Body of pancreas (tissue), 4 donors: ENCODE measurements around the gene ZBTB16. TPM values are rescaled to one million over a fixed set of nuclear protein-coding genes. Genes with fewer than 3 reads are reported as not detected.

ENCODE experiments used
- ATAC-seq: fragments of 150-250 bp; one replicate; pipeline ENCODE4 v1.9.1; 2016
- DNase-seq, 4 donors: peaks; one replicate each; pipeline ENCODE4 v3.0.0-alpha.2; 2019
- H3K27ac ChIP-seq, 4 donors: fragments of 200-600 bp; sonication (generic); 1 replicate in 3 of 4; 2 replicates in 1 of 4; pipeline versions ENCODE4 v1.5.1 to v1.6.1; 2016 to 2019; ENCODE audit warnings: mild to moderate bottlenecking in 1 of 4, mixed read lengths in 1 of 4, moderate library complexity in 1 of 4
- H3K27me3 ChIP-seq, 2 donors: fragments of 200-600 bp; sonication (generic); one replicate each; pipeline ENCODE4 v1.6.0; 2016; ENCODE audit warnings: mild to moderate bottlenecking in 1 of 2
- H3K36me3 ChIP-seq, 2 donors: fragments of 200-600 bp; sonication (generic); replicated peaks in 1 of 2; 2 replicates each; pipeline ENCODE4 v1.5.1; 2016; ENCODE audit warnings: low read depth in 2 of 2; ENCODE audit not compliant: insufficient read depth in 1 of 2
- H3K4me1 ChIP-seq: fragments of 200-600 bp; sonication (generic); one replicate; pipeline ENCODE4 v1.6.0; 2016
- H3K4me3 ChIP-seq, 2 donors: fragments of 200-600 bp; sonication (generic); 1 replicate in 1 of 2; 2 replicates in 1 of 2; pipeline ENCODE4 v1.5.1; 2016 to 2019
- H3K9me3 ChIP-seq, 3 donors: fragments of 200-600 bp; sonication (generic); 1 replicate in 2 of 3; 2 replicates in 1 of 3; pipeline ENCODE4 v1.5.1; 2016
- CTCF ChIP-seq, 7 experiments: fragments of 450-650 bp in 4 of 7; fragments of 200-600 bp in 3 of 7; sonication (generic) in 3 of 7; IDR thresholded peaks; one replicate each; pipeline ENCODE4 v1.5.1; 2016 to 2019; ENCODE audit warnings: antibody characterized with exemption in 7 of 7
- POLR2A ChIP-seq, 3 donors: fragments of 450-650 bp; IDR thresholded peaks; one replicate each; pipeline ENCODE4 v1.6.1; 2016; ENCODE audit warnings: antibody characterized with exemption in 3 of 3, mild to moderate bottlenecking in 2 of 3
- WGBS, 2 donors: methylation state at CpG; one replicate each; pipeline ENCODE4 v1.1.5; 2017; 5-methylcytosine and 5-hydroxymethylcytosine counted together
- intact Hi-C: fragments of 100-400 bp; cut with DNase I; formaldehyde crosslinking; loops from one replicate; pipeline ENCODE4 v1.15.1; 2023
- total RNA-seq, 2 donors: library from RNA; depleted of rRNA; stranded (reverse); fragments of >200 nt; gene quantifications; one replicate each; pipeline ENCODE4 v1.1.0, GENCODE V29; 2016

The ZBTB16 gene
- total RNA-seq, 2 donors from 2014 or later, result 96.5 to 150 TPM

DNA sequence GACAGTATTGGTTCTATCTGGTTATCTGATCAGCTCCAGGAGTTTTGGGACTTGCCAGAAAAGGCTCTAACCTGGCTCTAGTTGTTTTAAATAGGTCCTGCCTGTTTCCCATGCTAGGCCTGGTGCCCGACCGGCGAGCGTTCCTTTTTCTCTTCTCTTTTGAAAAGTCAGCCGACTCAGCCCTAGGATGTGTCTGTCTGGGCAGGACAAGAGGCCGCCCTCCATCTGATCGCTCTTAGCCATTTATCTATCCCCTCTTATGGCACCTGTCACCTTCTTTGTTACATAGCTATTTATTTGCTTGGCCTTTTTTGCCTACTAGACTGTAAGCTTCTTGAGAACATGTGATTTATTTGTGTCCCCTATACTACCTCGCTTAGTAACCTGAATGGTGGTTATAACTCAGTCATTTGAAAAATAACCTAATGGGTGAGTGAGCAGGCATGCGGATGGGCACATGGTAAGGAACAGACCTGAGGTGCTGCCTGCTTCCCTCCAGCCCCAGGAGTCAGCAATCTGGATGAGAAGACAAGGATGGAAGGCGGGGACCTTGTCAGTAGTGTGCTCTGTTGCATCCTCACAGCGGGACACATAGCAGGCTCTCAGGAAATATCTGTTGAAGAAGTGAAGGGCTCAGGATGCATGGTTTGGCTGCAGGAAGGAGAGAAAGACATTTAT is 108.4 kb downstream of the ZBTB16 start:
- Histone ChIP-seq H3K27me3 (no peaks in the 10 kb centered on the region), H3K27ac (peak overlapping the region; percentile 44 to 99 (median 95)), H3K36me3 (no peaks in the 10 kb centered on the region), H3K9me3 (no peaks in the 10 kb centered on the region), H3K4me3 (no peak overlapping the region), H3K4me1 (peaks cover 98% of the 10 kb centered on the region)
- intact Hi-C loops, result no loop called here
- no peak for DNase-seq
- TF ChIP-seq CTCF (IDR thresholded peaks at IDR 0.05) (no peak), POLR2A (IDR thresholded peaks at IDR 0.05) (no peak)
- no peak for ATAC-seq
- 92% methylated on average over 11 of the region's 11 CpGs for WGBS, 2 donors

DNA sequence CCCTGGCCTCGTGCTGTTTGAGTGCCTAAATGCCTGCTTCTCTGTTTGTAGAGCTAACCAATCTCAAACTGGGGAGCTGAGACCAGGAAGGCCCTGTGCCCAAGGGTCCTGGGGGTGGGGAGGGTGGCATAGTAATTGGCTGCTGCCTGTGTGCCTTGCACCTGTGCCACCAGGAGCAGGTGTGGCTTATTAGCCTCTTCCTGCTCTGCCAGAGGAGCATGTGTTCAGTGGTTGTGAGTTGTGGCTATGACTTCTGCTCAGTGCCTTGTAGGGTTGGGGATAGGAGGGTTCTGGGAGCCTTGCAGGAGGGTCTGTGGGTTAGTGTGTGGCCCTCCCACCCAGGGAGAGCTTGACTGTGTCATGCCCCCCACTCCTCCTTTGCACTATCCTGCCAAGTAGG is 109.2 kb downstream of the ZBTB16 start:
- ATAC-seq, result no peak
- TF ChIP-seq CTCF (IDR thresholded peaks at IDR 0.05) (no peak), POLR2A (IDR thresholded peaks at IDR 0.05) (peak in 2 of 3 donors; percentile 11)
- Histone ChIP-seq H3K36me3 (no peaks in the 10 kb centered on the region), H3K4me3 (no peak overlapping the region), H3K27ac (peak overlapping the region; percentile 44 to 99 (median 95)), H3K27me3 (no peaks in the 10 kb centered on the region), H3K9me3 (no peaks in the 10 kb centered on the region), H3K4me1 (peaks cover 100% of the 10 kb centered on the region)
- intact Hi-C loops, result no loop called here
- DNase-seq, result peak in 3 of 4 donors; percentile 58 to 69 (median 66)
- 40 to 43% methylated on average over 1 of the region's 1 CpG for WGBS, 2 donors

DNA sequence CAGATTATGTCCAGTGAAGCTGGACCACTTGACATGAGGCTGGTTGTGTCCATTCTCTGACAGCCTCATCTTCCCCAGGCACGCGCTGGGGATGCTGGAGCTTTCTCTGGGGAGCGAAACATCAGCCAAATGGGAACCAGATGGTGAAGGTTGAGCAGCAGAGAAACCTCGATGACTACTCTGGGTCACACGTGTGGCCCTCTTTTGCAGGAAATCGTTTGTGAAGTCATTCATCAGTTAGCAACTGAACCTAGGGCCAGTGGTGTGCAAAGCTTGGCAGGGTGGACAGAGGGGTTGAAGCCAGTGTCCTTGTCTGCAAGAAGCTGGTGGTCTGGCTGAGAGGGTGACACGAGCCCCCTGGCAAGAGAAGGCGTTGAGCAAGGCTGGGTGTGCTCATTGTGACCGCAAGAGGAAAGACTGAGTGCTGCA is 109.8 kb downstream of the ZBTB16 start:
- Histone ChIP-seq H3K4me3 (no peak overlapping the region), H3K27ac (peak overlapping the region in 3 of 4 donors; percentile 92 to 99 (median 98)), H3K9me3 (no peaks in the 10 kb centered on the region), H3K36me3 (no peaks in the 10 kb centered on the region), H3K4me1 (peaks cover 100% of the 10 kb centered on the region), H3K27me3 (no peaks in the 10 kb centered on the region)
- TF ChIP-seq POLR2A (IDR thresholded peaks at IDR 0.05), result no peak
- no peak for TF ChIP-seq CTCF (IDR thresholded peaks at IDR 0.05)
- DNase-seq, result peak in 2 of 4 donors; percentile 36 to 61
- ATAC-seq, result no peak
- 80 to 85% methylated on average over 9 of the region's 9 CpGs for WGBS, 2 donors
- intact Hi-C loops, result no loop called here

DNA sequence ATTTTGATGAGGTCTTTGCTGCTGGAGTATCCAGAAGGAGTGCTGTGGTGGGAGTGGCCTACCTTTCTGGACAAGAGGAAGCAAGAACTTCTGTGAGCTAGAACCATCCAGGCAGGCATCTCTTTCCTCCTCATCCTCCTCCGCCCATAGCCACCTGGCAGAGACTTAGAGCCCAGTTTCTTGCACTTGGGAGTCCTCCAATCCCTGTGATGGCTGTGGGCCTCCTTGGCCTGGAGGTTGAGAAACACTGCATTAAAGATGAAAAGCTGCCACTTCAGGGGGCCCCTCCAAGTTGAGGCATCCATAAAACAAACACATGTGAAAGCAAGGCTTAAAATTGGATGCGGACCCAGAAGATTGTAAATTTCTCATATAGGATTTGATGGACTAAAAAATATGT is 110.3 kb downstream of the ZBTB16 start:
- Histone ChIP-seq H3K27ac (peak overlapping the region in 3 of 4 donors; percentile 92 to 99 (median 98)), H3K9me3 (no peaks in the 10 kb centered on the region), H3K4me1 (peaks cover 100% of the 10 kb centered on the region), H3K27me3 (no peaks in the 10 kb centered on the region), H3K36me3 (no peaks in the 10 kb centered on the region), H3K4me3 (no peak overlapping the region)
- WGBS, 2 donors, result 97 to 100% methylated on average over 2 of the region's 2 CpGs
- intact Hi-C loops, result no loop called here
- ATAC-seq, result no peak
- DNase-seq, result no peak
- TF ChIP-seq POLR2A (IDR thresholded peaks at IDR 0.05) (no peak), CTCF (IDR thresholded peaks at IDR 0.05) (no peak)

- H3K27ac ChIP-seq, result peak overlapping the region in 3 of 4 donors; percentile 92 to 99 (median 98)
Observed at GRCh38 chr11:114170226-114170625, 110.7 kb downstream of the ZBTB16 start.

More at GRCh38 chr11:114170226-114170625, 110.7 kb downstream of the ZBTB16 start:
- Histone ChIP-seq H3K9me3 (no peaks in the 10 kb centered on the region), H3K4me1 (peaks cover 100% of the 10 kb centered on the region), H3K36me3 (no peaks in the 10 kb centered on the region), H3K27me3 (no peaks in the 10 kb centered on the region), H3K4me3 (no peak overlapping the region)
- ATAC-seq (no peak), DNase-seq (no peak)
- intact Hi-C loops, result no loop called here
- no peak for TF ChIP-seq CTCF (IDR thresholded peaks at IDR 0.05)
- no peak for TF ChIP-seq POLR2A (IDR thresholded peaks at IDR 0.05)
- 86 to 87% methylated on average over 10 of the region's 10 CpGs for WGBS, 2 donors
